ENCODE data around the gene DTNB. TPM values are rescaled to one million over a fixed set of nuclear protein-coding genes. Genes with fewer than 3 reads are reported as not detected.

DTNB gene
- total RNA-seq, 1 donor from 2014 or later: 4.2 TPM

GRCh38 chr2:25328152-25329085 lies 345.0 kb downstream of the DTNB start:
- no peak for DNase-seq (ENCODE audit: low read depth in 2 of 2)

Other genes with a start within 250 kb of the DTNB start
- 3.7 and 4.4 TPM in 2 replicates for gene ASXL2, start 204.9 kb upstream of the DTNB start, total RNA-seq

Measured in lung microvascular endothelial cell (primary cell).